MG63 (cell line): ENCODE measurements around the gene TSKS. TPM values are rescaled to one million over a fixed set of nuclear protein-coding genes. Genes with fewer than 3 reads are reported as not detected.

ENCODE experiments used
- DNase-seq: peaks from one replicate; pipeline ENCODE4 v3.0.0-alpha.2; 2020
- H3K27me3 ChIP-seq: fragments of 250-450 bp; sonication (Bioruptor Pico); 2 replicates; pipeline ENCODE4 v1.5.1; 2020; ENCODE audit warnings: mild to moderate bottlenecking, moderate library complexity
- H3K36me3 ChIP-seq: fragments of 250-450 bp; sonication (Bioruptor Pico); 2 replicates; pipeline ENCODE4 v1.5.1; 2020; ENCODE audit warnings: mild to moderate bottlenecking, moderate library complexity
- H3K4me3 ChIP-seq: fragments of 250-450 bp; sonication (Bioruptor Pico); 2 replicates; pipeline ENCODE4 v1.5.1; 2020; ENCODE audit warnings: mild to moderate bottlenecking, moderate library complexity
- H3K9me3 ChIP-seq: fragments of 250-450 bp; sonication (Bioruptor Pico); 2 replicates; pipeline ENCODE4 v1.5.1; 2020; ENCODE audit warnings: mild to moderate bottlenecking, moderate library complexity
- total RNA-seq: library from RNA; depleted of rRNA; stranded (reverse); fragments of >200 nt; shearing (Covaris generic); gene quantifications from 2 replicates; pipeline ENCODE4 v1.2.3, GENCODE V29; 2014; ENCODE audit warnings: low replicate concordance; rRNA removed

Gene TSKS
- total RNA-seq, 1 experiment from 2014 or later = not detected

DNA sequence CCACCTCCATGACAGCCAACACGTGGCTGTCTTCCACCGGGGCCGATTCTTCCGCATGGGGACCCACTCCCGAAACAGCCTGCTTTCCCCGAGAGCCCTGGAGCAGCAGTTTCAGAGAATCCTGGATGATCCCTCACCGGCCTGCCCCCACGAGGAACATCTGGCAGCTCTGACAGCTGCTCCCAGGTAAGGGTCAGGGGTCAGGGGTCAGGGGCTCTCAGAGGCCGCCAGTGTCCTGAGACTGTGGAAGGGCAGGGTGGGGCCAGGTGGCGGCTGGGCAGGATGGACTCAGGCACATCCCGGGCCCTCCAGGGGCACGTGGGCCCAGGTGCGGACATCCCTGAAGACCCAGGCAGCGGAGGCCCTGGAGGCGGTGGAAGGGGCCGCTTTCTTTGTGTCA is 57.2 kb downstream of the TSKS start:
- H3K4me3 ChIP-seq = no peak overlapping the region
- no peak for DNase-seq
- H3K27me3 ChIP-seq = peaks cover 4% of the 10 kb centered on the region
- H3K9me3 ChIP-seq = no peaks in the 10 kb centered on the region
- no peaks in the 10 kb centered on the region for H3K36me3 ChIP-seq

DNA sequence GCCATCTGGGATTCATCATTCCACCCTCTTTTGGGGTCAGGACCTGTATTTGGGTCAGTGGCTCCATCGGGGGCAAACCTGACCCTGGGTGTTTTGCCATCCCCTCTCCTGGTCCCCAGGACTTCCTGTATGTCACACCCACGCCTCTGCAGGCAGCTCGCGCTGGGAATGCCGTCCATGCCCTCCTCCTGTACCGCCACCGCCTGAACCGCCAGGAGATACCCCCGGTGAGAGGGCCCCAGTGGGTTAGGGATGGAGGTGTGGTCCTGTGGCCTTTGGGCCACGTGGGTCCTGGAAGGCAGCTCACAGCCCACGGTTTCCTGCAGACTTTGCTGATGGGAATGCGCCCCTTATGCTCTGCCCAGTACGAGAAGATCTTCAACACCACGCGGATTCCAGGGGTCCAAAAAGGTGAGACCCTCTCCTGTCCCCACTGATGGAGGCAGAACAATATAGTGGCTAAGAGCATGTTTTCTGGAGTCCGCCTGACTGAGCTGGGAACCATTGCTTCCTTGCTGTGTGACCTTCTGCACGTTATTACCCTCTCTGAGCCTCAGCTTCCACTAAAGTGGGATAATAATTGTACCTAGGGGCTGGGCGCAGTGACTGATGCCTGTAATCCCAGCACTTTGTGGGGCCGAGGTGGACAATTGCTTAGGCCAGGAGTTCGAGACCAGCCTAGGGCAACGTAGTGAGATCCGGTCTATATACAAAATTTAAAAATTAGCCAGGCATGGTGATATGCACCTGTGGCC is 58.0 kb downstream of the TSKS start:
- Histone ChIP-seq H3K9me3 (no peaks in the 10 kb centered on the region), H3K27me3 (peaks cover 4% of the 10 kb centered on the region), H3K36me3 (no peaks in the 10 kb centered on the region), H3K4me3 (no peak overlapping the region)
- no peak for DNase-seq

- DNase-seq = no peak
- H3K4me3 ChIP-seq = no peak overlapping the region
- H3K9me3 ChIP-seq = no peaks in the 10 kb centered on the region
- H3K36me3 ChIP-seq = no peaks in the 10 kb centered on the region
- H3K27me3 ChIP-seq = peaks cover 4% of the 10 kb centered on the region
Measured at GRCh38 chr19:49701271-49701786, 61.8 kb downstream of the TSKS start.

DNA sequence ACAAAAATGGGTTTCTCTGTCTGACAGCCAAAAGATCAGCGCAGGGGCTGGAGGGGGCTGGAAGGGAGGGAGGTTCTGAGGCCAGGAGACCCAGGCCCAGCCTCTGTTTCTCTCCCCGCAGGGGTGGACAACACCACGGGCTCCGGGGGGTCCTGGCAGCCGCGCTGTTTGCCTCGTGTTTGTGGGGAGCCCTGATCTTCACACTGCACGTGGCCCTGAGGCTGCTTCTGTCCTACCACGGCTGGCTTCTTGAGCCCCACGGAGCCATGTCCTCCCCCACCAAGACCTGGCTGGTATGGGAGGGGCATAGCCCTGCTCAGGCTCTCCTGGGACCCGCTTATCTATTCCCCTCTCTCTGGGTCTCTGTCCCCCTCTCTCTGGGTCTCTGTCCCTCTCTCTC is 62.5 kb downstream of the TSKS start:
- Histone ChIP-seq H3K27me3 (peaks cover 4% of the 10 kb centered on the region), H3K9me3 (no peaks in the 10 kb centered on the region), H3K4me3 (no peak overlapping the region), H3K36me3 (no peaks in the 10 kb centered on the region)
- no peak for DNase-seq

- Histone ChIP-seq H3K36me3 (no peaks in the 10 kb centered on the region), H3K4me3 (no peak overlapping the region), H3K27me3 (peaks cover 4% of the 10 kb centered on the region), H3K9me3 (no peaks in the 10 kb centered on the region)
- no peak for DNase-seq
Measured at GRCh38 chr19:49699364-49699763, 63.7 kb downstream of the TSKS start.

GRCh38 chr19:49696865-49697264 is 66.2 kb downstream of the TSKS start:
- H3K36me3 ChIP-seq = no peaks in the 10 kb centered on the region
- no peaks in the 10 kb centered on the region for H3K9me3 ChIP-seq
- H3K27me3 ChIP-seq = peaks cover 4% of the 10 kb centered on the region
- no peak overlapping the region for H3K4me3 ChIP-seq
- DNase-seq = no peak

DNA sequence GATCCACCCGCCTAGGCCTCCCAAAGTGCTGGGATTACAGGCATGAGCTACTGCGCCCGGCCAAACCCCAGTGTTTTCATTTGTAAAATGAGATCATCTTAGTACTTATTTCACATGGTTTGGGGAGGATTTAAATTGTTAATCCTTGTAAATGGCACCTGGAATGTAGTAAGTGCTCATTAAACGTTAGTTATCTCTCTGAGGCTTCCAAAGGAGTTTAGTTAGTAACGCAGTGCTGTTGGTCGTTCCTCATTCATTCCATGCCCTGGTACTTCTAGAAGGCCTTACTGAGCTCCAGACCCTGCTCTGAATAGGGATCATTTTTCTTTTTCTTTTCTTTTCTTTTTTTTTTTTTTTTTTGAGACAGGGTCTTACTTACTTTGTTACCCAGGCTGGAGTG is 67.0 kb downstream of the TSKS start:
- Histone ChIP-seq H3K36me3 (no peaks in the 10 kb centered on the region), H3K4me3 (no peak overlapping the region), H3K9me3 (no peaks in the 10 kb centered on the region), H3K27me3 (no peaks in the 10 kb centered on the region; the same call in 1 of the 2 replicates)
- DNase-seq = no peak

- Histone ChIP-seq H3K9me3 (no peaks in the 10 kb centered on the region), H3K4me3 (no peak overlapping the region), H3K36me3 (peaks cover 6% of the 10 kb centered on the region), H3K27me3 (no peaks in the 10 kb centered on the region)
- no peak for DNase-seq
Measured at GRCh38 chr19:49692147-49692506, 71.0 kb downstream of the TSKS start.

DNA sequence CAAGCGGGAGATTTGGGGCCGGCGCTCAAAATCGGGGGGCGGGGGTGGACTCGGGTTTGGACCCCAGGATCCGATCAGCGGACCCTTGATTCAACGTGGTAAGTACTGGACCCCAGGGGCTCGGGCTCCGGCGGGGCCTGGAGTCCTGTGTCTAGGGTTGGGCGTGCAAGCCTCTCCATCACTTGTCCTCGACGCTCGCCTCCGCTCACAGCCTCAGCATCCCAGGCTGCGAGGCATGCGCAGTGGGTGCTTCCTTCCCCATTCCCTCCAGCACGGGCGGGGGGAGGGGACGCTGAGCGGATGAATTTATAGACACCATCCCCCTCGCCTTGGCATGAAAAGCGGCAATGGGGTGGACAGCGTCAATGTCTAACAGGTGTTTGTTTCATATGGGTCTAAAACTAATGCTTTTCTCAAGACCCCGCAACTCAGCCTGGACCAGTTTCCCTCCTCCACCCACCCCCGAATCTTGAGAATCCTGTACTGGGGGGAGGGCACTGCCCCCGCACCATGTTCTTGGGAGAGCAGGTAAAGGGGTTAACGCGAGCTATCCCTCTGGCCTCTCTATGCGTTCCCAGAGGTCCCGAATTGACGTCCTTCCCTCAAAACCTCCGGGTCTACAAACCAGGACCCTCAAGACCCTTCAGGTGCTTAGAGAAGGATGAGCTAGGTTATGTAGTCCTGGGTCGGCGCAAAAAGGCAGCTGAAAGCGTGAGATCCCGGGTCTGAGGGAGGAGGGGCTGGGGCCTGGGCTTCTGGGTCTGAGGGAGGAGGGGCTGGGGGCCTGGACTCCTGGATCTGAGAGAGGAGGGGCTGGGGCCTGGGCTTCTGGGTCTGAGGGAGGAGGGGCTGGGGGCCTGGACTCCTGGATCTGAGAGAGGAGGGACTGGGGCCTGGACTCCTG is 71.6 kb downstream of the TSKS start:
- no peak for DNase-seq

DNA sequence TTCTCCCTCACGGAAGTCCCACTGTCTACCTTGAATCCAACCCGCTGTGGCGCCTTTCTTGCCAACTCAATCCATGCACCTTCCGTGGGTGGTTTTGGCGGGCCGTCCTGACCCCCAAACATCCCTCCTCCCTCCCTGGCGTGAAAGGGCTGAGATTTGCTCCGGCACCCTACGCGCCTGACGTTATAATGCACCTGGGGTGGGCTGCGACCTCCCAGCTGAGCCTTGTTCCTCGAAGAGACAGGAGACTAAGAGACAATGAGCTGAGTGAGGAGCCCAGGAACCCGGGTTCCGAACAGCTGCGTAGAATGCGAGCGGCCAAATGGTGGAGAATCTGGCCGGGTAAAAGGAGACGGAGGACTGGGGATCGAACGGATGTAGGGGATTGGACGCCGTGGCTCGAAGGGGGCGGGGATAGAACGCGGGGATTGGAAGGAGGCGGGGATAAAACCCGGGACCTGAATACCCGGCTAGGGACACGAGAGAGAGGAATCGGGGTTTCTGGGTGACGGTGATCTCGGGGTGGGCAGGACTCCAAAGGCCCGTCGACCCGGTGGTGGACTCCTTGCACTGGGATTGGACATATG is 72.4 kb downstream of the TSKS start, which contains the start of gene CPT1C:
Gene CPT1C (plus strand): TSS at position 461 of the 587 bp plus-strand sequence. CDS start 1,137 bp downstream, outside the sequence.
- Histone ChIP-seq H3K9me3 (no peaks in the 10 kb centered on the region), H3K4me3 (no peak within 1 kb of the TSS), H3K36me3 (peaks cover 14% of the 10 kb centered on the region), H3K27me3 (no peaks in the 10 kb centered on the region)
- no peak for DNase-seq

More for the DNA sequence above, 71.6 kb downstream of the TSKS start:
- no peak overlapping the region for H3K4me3 ChIP-seq
- no peaks in the 10 kb centered on the region for H3K9me3 ChIP-seq
- no peaks in the 10 kb centered on the region for H3K27me3 ChIP-seq
- peaks cover 6% of the 10 kb centered on the region for H3K36me3 ChIP-seq

DNA sequence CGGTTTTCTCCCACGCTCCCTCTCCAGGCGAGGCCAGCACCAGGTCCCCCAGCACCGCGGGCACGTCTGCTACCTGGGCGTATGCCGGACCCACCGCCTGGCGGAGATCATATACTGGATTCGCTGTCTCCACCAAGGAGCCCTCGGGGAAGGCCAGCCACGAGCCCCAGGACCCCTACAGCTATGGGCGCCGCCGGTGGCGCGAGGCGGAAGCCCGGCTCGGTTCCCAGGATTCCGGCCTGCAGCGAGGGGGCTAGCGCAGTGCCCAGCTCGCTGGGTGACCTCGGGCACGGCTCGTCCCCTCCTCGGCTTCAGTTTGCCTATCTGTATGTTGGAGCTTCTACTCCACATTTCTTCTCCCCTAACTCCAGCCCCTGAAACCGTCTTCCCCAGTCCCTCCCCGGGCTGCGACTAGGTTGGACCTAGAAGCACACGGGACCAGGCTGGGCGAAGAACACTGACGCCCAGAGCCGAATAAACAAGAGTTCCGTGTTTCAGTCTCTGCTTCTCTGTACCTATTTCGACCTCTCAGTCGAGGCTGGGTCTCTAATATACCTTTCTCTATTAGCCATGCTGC is 72.9 kb downstream of the TSKS start:
- no peaks in the 10 kb centered on the region for H3K9me3 ChIP-seq
- peaks cover 18% of the 10 kb centered on the region for H3K36me3 ChIP-seq
- no peak overlapping the region for H3K4me3 ChIP-seq
- no peaks in the 10 kb centered on the region for H3K27me3 ChIP-seq
- no peak for DNase-seq

Other genes with a start within 250 kb of the TSKS start
- gene RCN3, start 235.3 kb downstream of the TSKS start, total RNA-seq = 131 and 183 TPM in 2 replicates
- gene NOSIP, start 182.8 kb downstream of the TSKS start, total RNA-seq = 46.1 and 109 TPM in 2 replicates
- gene PRRG2, start 182.0 kb downstream of the TSKS start, total RNA-seq = 0.20 TPM in 1 of 2 replicates, not detected in the other
- 1.2 and 1.8 TPM in 2 replicates for gene PRR12, start 172.1 kb downstream of the TSKS start, total RNA-seq
- gene RRAS, start 123.2 kb downstream of the TSKS start, total RNA-seq = 66.4 and 72.7 TPM in 2 replicates
- 13.4 and 22.7 TPM in 2 replicates for gene SCAF1, start 121.1 kb downstream of the TSKS start, total RNA-seq
- gene IRF3, start 97.4 kb downstream of the TSKS start, total RNA-seq = 64.1 and 104 TPM in 2 replicates
- gene BCL2L12, start 97.4 kb downstream of the TSKS start, total RNA-seq = 3.0 TPM in 1 of 2 replicates, not detected in the other
- gene PRMT1, start 86.0 kb downstream of the TSKS start, total RNA-seq = 705 and 777 TPM in 2 replicates
- gene ADM5, start 73.7 kb downstream of the TSKS start, total RNA-seq = 0.33 and 1.4 TPM in 2 replicates
- gene CPT1C, start 72.2 kb downstream of the TSKS start, total RNA-seq = not detected in 2 replicates
- 83.8 and 115 TPM in 2 replicates for gene AP2A1, start 3.7 kb upstream of the TSKS start, total RNA-seq
- 8.2 and 31.4 TPM in 2 replicates for gene FUZ, start 50.0 kb upstream of the TSKS start, total RNA-seq
- gene MED25, start 55.0 kb upstream of the TSKS start, total RNA-seq = 27.6 and 45.1 TPM in 2 replicates
- 45.1 and 96.1 TPM in 2 replicates for gene PTOV1, start 87.9 kb upstream of the TSKS start, total RNA-seq
- gene PNKP, start 104.3 kb upstream of the TSKS start, total RNA-seq = 29.4 and 46.4 TPM in 2 replicates
- gene AKT1S1, start 114.0 kb upstream of the TSKS start, total RNA-seq = 12.1 and 16.5 TPM in 2 replicates
- 5.2 and 11.5 TPM in 2 replicates for gene TBC1D17, start 114.4 kb upstream of the TSKS start, total RNA-seq
- 3.6 TPM in 1 of 2 replicates, not detected in the other for gene IL4I1, start 133.6 kb upstream of the TSKS start, total RNA-seq
- gene ATF5, start 165.9 kb upstream of the TSKS start, total RNA-seq = 4.2 and 19.0 TPM in 2 replicates
- gene NUP62, start 166.2 kb upstream of the TSKS start, total RNA-seq = 76.0 and 81.5 TPM in 2 replicates
- gene SIGLEC11, start 197.9 kb upstream of the TSKS start, total RNA-seq = not detected in 2 replicates